ENCODE measurements around the gene CHST11.
"Not testable (repeated sequence)": the region's sequence is repeated elsewhere in the genome, so short reads cannot be mapped to it uniquely, and the experiment has no call there.

CHST11 gene

GRCh38 chr12:104574353-104574752 lies 117.6 kb downstream of the CHST11 start:
- H3K36me3 ChIP-seq (ENCODE audit: control insufficient read depth in 2 of 2, insufficient read depth in 1 of 2, low read length in 2 of 2); H3K4me1 ChIP-seq (ENCODE audit: control insufficient read depth, insufficient read depth, low read length); H3K9me3 ChIP-seq (ENCODE audit: control insufficient read depth, insufficient read depth, low read depth, low read length); POLR2A ChIA-PET; CTCF ChIA-PET; H3K4me3 ChIP-seq (ENCODE audit: low read depth, low read length); H3K27ac ChIP-seq (ENCODE audit: extremely low read depth, low read depth, low read length): not testable (repeated sequence)
- peak; percentile 72 for TF ChIP-seq ZNF146 (tag by site-specific recombination; IDR thresholded peaks at IDR 0.05)

- H3K4me3 ChIP-seq (ENCODE audit: low read depth, low read length); H3K9me3 ChIP-seq (ENCODE audit: control insufficient read depth, insufficient read depth, low read depth, low read length); CTCF ChIA-PET; H3K36me3 ChIP-seq (ENCODE audit: control insufficient read depth in 2 of 2, insufficient read depth in 1 of 2, low read length in 2 of 2); H3K27ac ChIP-seq (ENCODE audit: extremely low read depth, low read depth, low read length); H3K4me1 ChIP-seq (ENCODE audit: control insufficient read depth, insufficient read depth, low read length): not testable (repeated sequence)
- POLR2A ChIA-PET, result interaction anchor here (0.7 kb wide), 1 partner anchor 154 kb away, joined by 4 read pairs; no protein-coding TSS in a partner anchor
These were observed 118.0 kb downstream of the CHST11 start for GRCh38 chr12:104574758-104575157.

GRCh38 chr12:104575442-104576186 lies 118.9 kb downstream of the CHST11 start:
- Histone ChIP-seq H3K4me3 (ENCODE audit: low read depth, low read length) (no peak overlapping the region), H3K36me3 (ENCODE audit: control insufficient read depth in 2 of 2, insufficient read depth in 1 of 2, low read length in 2 of 2) (no peaks in the 10 kb centered on the region), H3K27ac (ENCODE audit: extremely low read depth, low read depth, low read length) (no peak overlapping the region), H3K9me3 (ENCODE audit: control insufficient read depth, insufficient read depth, low read depth, low read length) (no peaks in the 10 kb centered on the region), H3K4me1 (ENCODE audit: control insufficient read depth, insufficient read depth, low read length) (no peaks in the 10 kb centered on the region)
- TF ChIP-seq ZNF544 (tag by site-specific recombination; IDR thresholded peaks at IDR 0.05) (no peak), ZNF837 (tag by site-specific recombination; IDR thresholded peaks at IDR 0.05) (no peak), ZNF529 (tag by site-specific recombination; IDR thresholded peaks at IDR 0.05; ENCODE audit: insufficient replicate concordance) (no peak), ZNF664 (tag by site-specific recombination; IDR thresholded peaks at IDR 0.05) (no peak), ZNF248 (tag by site-specific recombination; IDR thresholded peaks at IDR 0.05) (no peak)
- TF ChIP-seq, protein P1, sequence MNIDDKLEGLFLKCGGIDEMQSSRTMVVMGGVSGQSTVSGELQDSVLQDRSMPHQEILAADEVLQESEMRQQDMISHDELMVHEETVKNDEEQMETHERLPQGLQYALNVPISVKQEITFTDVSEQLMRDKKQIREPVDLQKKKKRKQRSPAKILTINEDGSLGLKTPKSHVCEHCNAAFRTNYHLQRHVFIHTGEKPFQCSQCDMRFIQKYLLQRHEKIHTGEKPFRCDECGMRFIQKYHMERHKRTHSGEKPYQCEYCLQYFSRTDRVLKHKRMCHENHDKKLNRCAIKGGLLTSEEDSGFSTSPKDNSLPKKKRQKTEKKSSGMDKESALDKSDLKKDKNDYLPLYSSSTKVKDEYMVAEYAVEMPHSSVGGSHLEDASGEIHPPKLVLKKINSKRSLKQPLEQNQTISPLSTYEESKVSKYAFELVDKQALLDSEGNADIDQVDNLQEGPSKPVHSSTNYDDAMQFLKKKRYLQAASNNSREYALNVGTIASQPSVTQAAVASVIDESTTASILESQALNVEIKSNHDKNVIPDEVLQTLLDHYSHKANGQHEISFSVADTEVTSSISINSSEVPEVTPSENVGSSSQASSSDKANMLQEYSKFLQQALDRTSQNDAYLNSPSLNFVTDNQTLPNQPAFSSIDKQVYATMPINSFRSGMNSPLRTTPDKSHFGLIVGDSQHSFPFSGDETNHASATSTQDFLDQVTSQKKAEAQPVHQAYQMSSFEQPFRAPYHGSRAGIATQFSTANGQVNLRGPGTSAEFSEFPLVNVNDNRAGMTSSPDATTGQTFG (tag by site-specific recombination; IDR thresholded peaks at IDR 0.05; ENCODE audit: borderline replicate concordance), result no peak
- POLR2A ChIA-PET, result interaction anchor here (0.7 kb wide), 1 partner anchor 155 kb away, joined by 4 read pairs; no protein-coding TSS in a partner anchor
- CTCF ChIA-PET, result no interaction called here

DNA sequence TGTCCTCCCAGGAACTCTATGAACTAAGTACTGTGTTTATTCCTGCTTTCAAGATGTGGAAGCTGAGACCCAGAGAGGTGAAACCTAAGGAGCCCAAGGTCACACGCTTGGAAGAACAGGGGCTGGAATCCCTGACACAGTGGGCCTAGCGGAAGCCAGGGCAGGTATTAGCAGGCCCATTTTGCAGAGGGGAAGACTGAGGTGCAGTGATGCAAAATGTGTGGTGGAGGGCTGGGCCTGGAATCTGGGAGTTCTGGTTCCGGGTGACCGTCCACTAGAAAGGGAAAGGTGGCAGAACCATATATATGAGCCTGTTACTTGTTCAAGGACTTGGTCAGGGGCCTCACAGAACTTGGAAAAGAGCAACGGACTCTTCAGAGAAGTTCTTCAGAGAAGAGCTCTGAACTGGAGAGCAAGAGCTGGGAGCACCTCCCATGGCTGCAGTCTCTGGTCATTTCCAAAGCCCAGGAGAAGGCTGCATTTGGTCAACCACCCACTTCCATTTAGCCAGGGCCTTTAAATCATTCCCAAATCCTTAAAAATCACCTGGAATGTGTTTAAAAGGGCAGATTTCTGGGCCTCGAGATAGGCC lies 119.5 kb downstream of the CHST11 start:
- ChIA-PET CTCF (no interaction called here), POLR2A (no interaction called here)
- H3K4me3 ChIP-seq (ENCODE audit: low read depth, low read length), result no peak overlapping the region
- H3K9me3 ChIP-seq (ENCODE audit: control insufficient read depth, insufficient read depth, low read depth, low read length), result no peaks in the 10 kb centered on the region
- no peaks in the 10 kb centered on the region for H3K4me1 ChIP-seq (ENCODE audit: control insufficient read depth, insufficient read depth, low read length)
- H3K36me3 ChIP-seq (ENCODE audit: control insufficient read depth in 2 of 2, insufficient read depth in 1 of 2, low read length in 2 of 2), result no peaks in the 10 kb centered on the region
- no peak overlapping the region for H3K27ac ChIP-seq (ENCODE audit: extremely low read depth, low read depth, low read length)
- TF ChIP-seq, protein P2, sequence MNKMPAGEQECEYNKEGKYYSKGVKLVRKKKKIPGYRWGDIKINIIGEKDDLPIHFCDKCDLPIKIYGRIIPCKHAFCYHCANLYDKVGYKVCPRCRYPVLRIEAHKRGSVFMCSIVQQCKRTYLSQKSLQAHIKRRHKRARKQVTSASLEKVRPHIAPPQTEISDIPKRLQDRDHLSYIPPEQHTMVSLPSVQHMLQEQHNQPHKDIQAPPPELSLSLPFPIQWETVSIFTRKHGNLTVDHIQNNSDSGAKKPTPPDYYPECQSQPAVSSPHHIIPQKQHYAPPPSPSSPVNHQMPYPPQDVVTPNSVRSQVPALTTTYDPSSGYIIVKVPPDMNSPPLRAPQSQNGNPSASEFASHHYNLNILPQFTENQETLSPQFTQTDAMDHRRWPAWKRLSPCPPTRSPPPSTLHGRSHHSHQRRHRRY (tag by site-specific recombination; IDR thresholded peaks at IDR 0.05), result no peak
- no peak for TF ChIP-seq ZNF621 (tag by site-specific recombination; IDR thresholded peaks at IDR 0.05)
- TF ChIP-seq ZFHX2 (tag by site-specific recombination; conservative IDR thresholded peaks at IDR 0.05), result no peak
- no peak for TF ChIP-seq ZBTB11 (tag by site-specific recombination; conservative IDR thresholded peaks at IDR 0.05; ENCODE audit: low read depth)
- TF ChIP-seq, protein P3, sequence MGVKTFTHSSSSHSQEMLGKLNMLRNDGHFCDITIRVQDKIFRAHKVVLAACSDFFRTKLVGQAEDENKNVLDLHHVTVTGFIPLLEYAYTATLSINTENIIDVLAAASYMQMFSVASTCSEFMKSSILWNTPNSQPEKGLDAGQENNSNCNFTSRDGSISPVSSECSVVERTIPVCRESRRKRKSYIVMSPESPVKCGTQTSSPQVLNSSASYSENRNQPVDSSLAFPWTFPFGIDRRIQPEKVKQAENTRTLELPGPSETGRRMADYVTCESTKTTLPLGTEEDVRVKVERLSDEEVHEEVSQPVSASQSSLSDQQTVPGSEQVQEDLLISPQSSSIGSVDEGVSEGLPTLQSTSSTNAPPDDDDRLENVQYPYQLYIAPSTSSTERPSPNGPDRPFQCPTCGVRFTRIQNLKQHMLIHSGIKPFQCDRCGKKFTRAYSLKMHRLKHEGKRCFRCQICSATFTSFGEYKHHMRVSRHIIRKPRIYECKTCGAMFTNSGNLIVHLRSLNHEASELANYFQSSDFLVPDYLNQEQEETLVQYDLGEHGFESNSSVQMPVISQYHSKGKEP (tag by site-specific recombination; IDR thresholded peaks at IDR 0.05), result no peak
- no peak for TF ChIP-seq ZNF311 (tag by site-specific recombination; IDR thresholded peaks at IDR 0.05; ENCODE audit: borderline replicate concordance)
- no peak for TF ChIP-seq ZNF639 (tag by site-specific recombination; IDR thresholded peaks at IDR 0.05)
- TF ChIP-seq ZNF426 (tag by site-specific recombination; IDR thresholded peaks at IDR 0.05), result no peak

All from HEK293 (cell line).